HCEC 1CT (cell line): ENCODE results near the gene CARD14.

Source experiments
- DNase-seq: peaks from one replicate; pipeline ENCODE4 v3.0.0-alpha.2; 2017

Gene CARD14

GRCh38 chr17:80169784-80170500, at the start of gene CARD14:
TSS of gene CARD14 (plus strand) at chr17:80170030. CDS start at chr17:80181439, 11,409 bp downstream.
- no peak for DNase-seq

GRCh38 chr17:80122026-80122575, 47.7 kb upstream of the CARD14 start:
- DNase-seq = no peak

- no peak for DNase-seq
These were observed 46.8 kb upstream of the CARD14 start for GRCh38 chr17:80122926-80123505.

GRCh38 chr17:80123791-80124190, 46.0 kb upstream of the CARD14 start:
- DNase-seq = no peak

- peak; percentile 45 for DNase-seq
These were observed 45.4 kb upstream of the CARD14 start for GRCh38 chr17:80124351-80124981.

GRCh38 chr17:80125656-80126448, 44.0 kb upstream of the CARD14 start:
- peak; percentile 39 for DNase-seq

- no peak for DNase-seq
These were observed 43.4 kb upstream of the CARD14 start for GRCh38 chr17:80126449-80126715.

- no peak for DNase-seq
These were observed 40.7 kb upstream of the CARD14 start for GRCh38 chr17:80129006-80129565.

GRCh38 chr17:80130992-80131391, 38.8 kb upstream of the CARD14 start:
- DNase-seq = no peak

- DNase-seq = no peak
These were observed 36.8 kb upstream of the CARD14 start for GRCh38 chr17:80132906-80133625.

- DNase-seq = no peak
These were observed 36.2 kb upstream of the CARD14 start for GRCh38 chr17:80133626-80133970.

- DNase-seq = no peak
These were observed 32.7 kb upstream of the CARD14 start for GRCh38 chr17:80137131-80137530.

- no peak for DNase-seq
These were observed 30.9 kb upstream of the CARD14 start for GRCh38 chr17:80138856-80139426.

GRCh38 chr17:80141463-80142165, 28.2 kb upstream of the CARD14 start:
- no peak for DNase-seq

- no peak for DNase-seq
These were observed 26.9 kb upstream of the CARD14 start for GRCh38 chr17:80142929-80143328.

- no peak for DNase-seq
These were observed 24.5 kb upstream of the CARD14 start for GRCh38 chr17:80145076-80146075.

GRCh38 chr17:80146121-80147034, 23.5 kb upstream of the CARD14 start:
- DNase-seq = peak; percentile 33

- peak; percentile 98 for DNase-seq
These were observed 22.6 kb upstream of the CARD14 start, which contains the start of gene EIF4A3 for GRCh38 chr17:80147035-80147822. TSS of gene EIF4A3 (minus strand) at chr17:80147128. CDS start at chr17:80146961, 167 bp downstream.
